ENCODE results near the gene FOXO1. TPM values are rescaled to one million over a fixed set of nuclear protein-coding genes. Genes with fewer than 3 reads are reported as not detected.

Gene FOXO1
- total and polyA plus RNA-seq, 3 experiments from 2014 or later = 32.6 to 56.2 (median 32.9) TPM

DNA sequence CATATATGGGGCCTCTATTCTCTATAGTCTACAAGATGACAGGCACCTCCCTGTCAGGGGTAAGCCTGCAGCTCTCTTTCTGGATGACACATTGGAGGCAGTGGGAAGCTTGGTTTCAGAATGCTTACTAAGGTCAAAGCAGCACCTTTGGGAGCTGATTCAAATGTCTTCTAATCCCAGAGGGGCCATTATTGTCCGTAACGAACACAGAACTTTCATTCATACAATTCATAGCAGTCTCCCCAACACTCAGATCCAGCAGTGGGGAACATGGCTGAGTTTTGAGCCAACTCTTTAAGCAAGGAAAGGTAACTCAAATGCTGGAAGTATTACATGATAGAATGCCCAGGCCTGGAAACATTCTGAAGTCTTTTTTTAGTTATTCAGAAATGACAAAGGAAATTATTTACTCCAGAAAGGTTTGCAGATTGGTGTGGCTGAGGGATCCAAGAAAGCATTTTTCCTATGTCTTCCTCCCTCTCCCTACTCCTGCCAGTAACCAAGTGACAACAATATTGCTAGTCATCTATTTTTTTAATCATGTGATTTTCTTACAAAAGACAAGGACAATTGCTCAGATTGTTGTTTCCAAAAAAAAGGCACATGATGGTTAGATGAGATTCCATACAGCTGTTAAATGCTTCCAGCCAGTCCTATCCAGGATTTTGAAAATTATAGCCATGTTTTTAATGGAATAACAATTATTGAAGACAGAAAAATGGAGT is 118.7 kb downstream of the FOXO1 start:
- ChIA-PET POLR2A (interaction anchor here (0.6 kb wide), 2 partner anchors 12 to 112 kb away, joined by 3 to 7 read pairs; no protein-coding TSS in a partner anchor), CTCF (no interaction called here)
- Histone ChIP-seq H3K27ac (ENCODE audit: low read depth, low read length) (no peak overlapping the region), H3K36me3 (ENCODE audit: insufficient read depth, low read length) (no peaks in the 10 kb centered on the region), H3K9me3 (ENCODE audit: low read length) (no peaks in the 10 kb centered on the region), H3K4me3 (ENCODE audit: low read length) (no peak overlapping the region), H3K4me1 (ENCODE audit: insufficient read depth, low read length) (no peaks in the 10 kb centered on the region), H3K27me3 (ENCODE audit: insufficient read depth, low read length, poor library complexity, severe bottlenecking) (no peaks in the 10 kb centered on the region)
- H3K36me3 Mint-ChIP-seq = no peaks in the 10 kb centered on the region
- peaks cover 7 to 26% (median 20%) of the 10 kb centered on the region in 3 donors for H3K4me1 Mint-ChIP-seq
- H3K27me3 Mint-ChIP-seq = no peaks in the 10 kb centered on the region
- DNase-seq = no peak
- H3K9me3 Mint-ChIP-seq = no peaks in the 10 kb centered on the region
- H3K4me3 Mint-ChIP-seq = no peak overlapping the region
- H3K27ac Mint-ChIP-seq = peak overlapping the region in 5 of 8 donors; percentile 10 to 69 (median 64)

DNA sequence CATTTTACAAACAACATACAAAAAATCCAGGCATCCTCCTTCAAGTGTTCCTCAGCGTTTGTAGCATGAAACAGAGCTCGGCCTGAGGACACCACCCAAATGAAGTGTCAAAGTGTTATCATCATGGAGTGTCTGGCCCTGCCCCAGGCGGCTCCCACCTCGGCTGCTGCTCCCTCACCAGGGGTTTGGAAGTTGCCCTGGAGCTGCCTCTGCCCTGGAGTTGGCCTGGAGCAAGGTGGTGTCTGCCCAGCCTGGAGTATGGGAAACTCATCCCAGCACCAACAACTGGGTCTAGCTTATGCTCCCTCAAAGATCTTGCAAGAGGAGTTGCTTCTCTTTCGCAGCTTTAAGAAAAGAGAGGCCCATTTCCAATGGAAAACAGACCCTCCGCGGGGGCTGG is 120.4 kb downstream of the FOXO1 start:
- H3K9me3 Mint-ChIP-seq = no peaks in the 10 kb centered on the region
- H3K4me3 Mint-ChIP-seq = no peak overlapping the region
- H3K9me3 ChIP-seq (ENCODE audit: low read length) = no peaks in the 10 kb centered on the region

DNA sequence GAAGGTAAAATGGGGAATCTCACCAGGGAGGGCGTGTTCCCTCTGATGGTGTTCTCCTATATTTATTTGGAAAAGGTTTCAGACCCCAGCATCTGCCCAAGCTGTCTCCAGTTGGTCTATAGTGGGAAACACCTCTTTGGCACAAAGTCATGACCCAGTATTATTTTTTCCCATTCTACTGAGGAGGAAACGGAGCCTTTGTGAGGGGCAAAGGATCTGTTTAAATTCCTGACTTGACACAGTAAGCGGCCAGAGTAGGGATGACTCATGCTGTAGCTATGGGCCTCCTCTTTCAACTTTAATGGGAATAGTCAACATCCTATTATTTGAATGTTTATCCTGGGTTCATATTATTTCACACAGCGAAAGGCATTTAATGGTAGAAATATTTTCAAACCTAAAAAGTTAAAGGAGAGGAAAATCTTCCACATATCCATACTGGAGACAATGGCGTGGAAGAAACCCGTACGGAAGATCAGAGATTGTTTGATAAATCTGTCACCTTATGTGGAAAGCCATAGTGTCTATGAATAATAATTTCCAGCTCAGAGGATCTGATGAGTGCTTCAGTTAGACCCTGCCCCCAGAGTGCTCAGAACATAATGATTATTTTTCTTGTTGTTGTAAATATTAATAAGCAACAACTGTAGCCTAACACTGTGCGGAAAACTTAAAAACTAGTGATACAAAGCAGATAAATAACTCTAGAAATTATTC is 126.0 kb downstream of the FOXO1 start:
- H3K4me3 ChIP-seq (ENCODE audit: low read length) = no peak overlapping the region
- no peak overlapping the region for H3K27ac ChIP-seq (ENCODE audit: low read depth, low read length)
- H3K27me3 ChIP-seq (ENCODE audit: insufficient read depth, low read length, poor library complexity, severe bottlenecking) = no peaks in the 10 kb centered on the region
- Mint-ChIP-seq H3K27me3 (no peaks in the 10 kb centered on the region), H3K36me3 (no peaks in the 10 kb centered on the region), H3K4me1 (peaks cover 6 to 9% (median 7%) of the 10 kb centered on the region in 3 donors), H3K4me3 (no peak overlapping the region), H3K27ac (no peak overlapping the region), H3K9me3 (no peaks in the 10 kb centered on the region)
- CTCF ChIA-PET = no interaction called here
- no peaks in the 10 kb centered on the region for H3K36me3 ChIP-seq (ENCODE audit: insufficient read depth, low read length)
- no peaks in the 10 kb centered on the region for H3K9me3 ChIP-seq (ENCODE audit: low read length)
- DNase-seq = no peak
- POLR2A ChIA-PET = no interaction called here
- no peaks in the 10 kb centered on the region for H3K4me1 ChIP-seq (ENCODE audit: insufficient read depth, low read length)

More for the DNA sequence above, 120.4 kb downstream of the FOXO1 start:
- Histone ChIP-seq H3K36me3 (ENCODE audit: insufficient read depth, low read length) (no peaks in the 10 kb centered on the region), H3K27ac (ENCODE audit: low read depth, low read length) (no peak overlapping the region), H3K4me3 (ENCODE audit: low read length) (no peak overlapping the region), H3K4me1 (ENCODE audit: insufficient read depth, low read length) (no peaks in the 10 kb centered on the region), H3K27me3 (ENCODE audit: insufficient read depth, low read length, poor library complexity, severe bottlenecking) (no peaks in the 10 kb centered on the region)
- ChIA-PET CTCF (no interaction called here), POLR2A (no interaction called here)
- no peaks in the 10 kb centered on the region for H3K36me3 Mint-ChIP-seq
- peak overlapping the region in 1 of 8 donors; percentile 80 for H3K27ac Mint-ChIP-seq
- DNase-seq = no peak
- H3K4me1 Mint-ChIP-seq = peaks cover 3 to 14% (median 4%) of the 10 kb centered on the region in 3 donors
- no peaks in the 10 kb centered on the region for H3K27me3 Mint-ChIP-seq

DNA sequence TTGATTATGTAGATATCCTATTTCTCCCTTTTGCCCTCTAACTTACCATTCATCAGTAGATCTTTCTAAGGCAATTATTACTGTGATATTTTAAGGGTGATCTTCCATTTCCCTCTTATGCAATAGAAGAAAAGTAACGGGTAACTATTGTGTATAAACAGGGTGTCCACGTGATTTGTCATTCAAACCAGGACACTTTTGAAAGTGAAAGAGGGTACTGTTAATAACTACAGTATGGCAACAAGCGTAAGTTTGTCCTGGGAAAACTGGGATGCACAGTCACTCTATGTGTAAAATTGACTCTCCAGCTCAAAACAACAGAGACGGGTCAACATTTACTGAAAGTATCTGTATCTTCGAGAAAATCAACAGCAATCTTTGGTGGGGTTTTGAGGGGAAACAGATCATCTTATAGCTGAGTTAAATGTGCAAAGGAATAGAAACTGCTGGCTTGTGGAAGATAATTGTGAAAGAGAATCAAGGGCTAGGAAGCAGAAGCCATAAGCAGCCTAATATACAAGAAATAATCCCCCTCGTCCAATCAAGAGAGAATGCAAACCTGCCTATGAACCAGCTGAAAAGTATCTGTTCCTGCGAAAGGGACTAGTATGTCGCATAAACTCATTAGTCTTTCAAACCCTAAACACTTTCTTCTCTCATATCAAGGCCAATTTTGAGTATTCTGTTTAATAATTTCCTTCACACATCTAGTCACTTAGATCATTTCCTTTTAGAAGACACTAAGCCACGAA is 126.7 kb downstream of the FOXO1 start:
- DNase-seq = no peak
- Histone ChIP-seq H3K27me3 (ENCODE audit: insufficient read depth, low read length, poor library complexity, severe bottlenecking) (no peaks in the 10 kb centered on the region), H3K9me3 (ENCODE audit: low read length) (no peaks in the 10 kb centered on the region), H3K4me1 (ENCODE audit: insufficient read depth, low read length) (no peaks in the 10 kb centered on the region), H3K36me3 (ENCODE audit: insufficient read depth, low read length) (no peaks in the 10 kb centered on the region), H3K4me3 (ENCODE audit: low read length) (no peak overlapping the region), H3K27ac (ENCODE audit: low read depth, low read length) (no peak overlapping the region)
- no peaks in the 10 kb centered on the region for H3K36me3 Mint-ChIP-seq
- H3K27ac Mint-ChIP-seq = no peak overlapping the region
- H3K4me1 Mint-ChIP-seq = peaks cover 6 to 9% (median 7%) of the 10 kb centered on the region in 3 donors
- H3K4me3 Mint-ChIP-seq = no peak overlapping the region
- no peaks in the 10 kb centered on the region for H3K27me3 Mint-ChIP-seq
- ChIA-PET POLR2A (no interaction called here), CTCF (no interaction called here)
- H3K9me3 Mint-ChIP-seq = no peaks in the 10 kb centered on the region

DNA sequence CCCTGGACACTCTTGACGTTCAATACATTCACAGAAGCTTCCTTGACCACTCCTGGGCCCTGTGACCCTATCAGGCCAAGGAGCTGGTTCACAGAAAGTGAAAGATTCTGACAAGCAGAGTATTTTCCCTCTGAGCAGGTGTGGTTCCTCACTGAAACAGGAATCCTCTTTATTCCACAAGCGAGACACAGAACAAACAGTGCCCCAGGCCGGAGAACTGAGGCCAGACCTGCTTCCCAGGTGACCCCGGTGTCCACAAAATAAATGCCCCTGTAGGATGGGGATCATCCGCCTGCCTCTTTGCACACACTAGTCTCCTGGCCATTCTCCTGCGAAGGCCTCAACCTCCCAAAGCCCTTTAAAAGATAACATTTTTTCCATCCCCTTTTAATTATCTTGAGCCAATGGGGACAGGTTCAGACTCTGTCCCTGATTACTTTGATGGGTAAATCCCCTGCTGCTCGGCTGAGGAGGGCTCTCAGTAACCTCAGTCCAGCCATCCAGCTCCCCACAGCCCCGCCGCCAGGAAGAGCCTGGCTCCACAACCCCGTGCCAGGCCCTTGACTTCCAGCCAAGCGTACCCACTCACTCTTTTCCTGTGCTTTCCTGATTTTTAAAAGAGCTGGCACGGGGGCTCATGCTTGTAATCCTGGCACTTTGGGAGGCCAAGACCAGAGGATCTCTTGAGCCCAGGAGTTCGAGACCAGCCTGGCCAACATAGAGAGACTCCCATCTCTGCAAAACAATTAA is 129.1 kb downstream of the FOXO1 start:
- Histone ChIP-seq H3K4me3 (ENCODE audit: low read length) (no peak overlapping the region), H3K4me1 (ENCODE audit: insufficient read depth, low read length) (no peaks in the 10 kb centered on the region), H3K36me3 (ENCODE audit: insufficient read depth, low read length) (no peaks in the 10 kb centered on the region), H3K27ac (ENCODE audit: low read depth, low read length) (no peak overlapping the region), H3K27me3 (ENCODE audit: insufficient read depth, low read length, poor library complexity, severe bottlenecking) (no peaks in the 10 kb centered on the region), H3K9me3 (ENCODE audit: low read length) (no peaks in the 10 kb centered on the region)
- DNase-seq = no peak
- CTCF ChIA-PET = interaction anchor here (1.1 to 1.6 kb wide), 3 partner anchors 10 to 25 kb away, joined by 3 read pairs; no protein-coding TSS in a partner anchor
- Mint-ChIP-seq H3K27me3 (no peaks in the 10 kb centered on the region), H3K9me3 (no peaks in the 10 kb centered on the region), H3K36me3 (peaks cover 0 to 2% (median 0%) of the 10 kb centered on the region in 3 donors), H3K4me3 (no peak overlapping the region), H3K4me1 (peaks cover 6 to 11% (median 10%) of the 10 kb centered on the region in 3 donors), H3K27ac (peak overlapping the region in 2 of 8 donors; percentile 17 to 32)
- POLR2A ChIA-PET = interaction anchor here (0.5 to 0.8 kb wide), 2 partner anchors 51 to 295 kb away, joined by 5 to 6 read pairs; no protein-coding TSS in a partner anchor

DNA sequence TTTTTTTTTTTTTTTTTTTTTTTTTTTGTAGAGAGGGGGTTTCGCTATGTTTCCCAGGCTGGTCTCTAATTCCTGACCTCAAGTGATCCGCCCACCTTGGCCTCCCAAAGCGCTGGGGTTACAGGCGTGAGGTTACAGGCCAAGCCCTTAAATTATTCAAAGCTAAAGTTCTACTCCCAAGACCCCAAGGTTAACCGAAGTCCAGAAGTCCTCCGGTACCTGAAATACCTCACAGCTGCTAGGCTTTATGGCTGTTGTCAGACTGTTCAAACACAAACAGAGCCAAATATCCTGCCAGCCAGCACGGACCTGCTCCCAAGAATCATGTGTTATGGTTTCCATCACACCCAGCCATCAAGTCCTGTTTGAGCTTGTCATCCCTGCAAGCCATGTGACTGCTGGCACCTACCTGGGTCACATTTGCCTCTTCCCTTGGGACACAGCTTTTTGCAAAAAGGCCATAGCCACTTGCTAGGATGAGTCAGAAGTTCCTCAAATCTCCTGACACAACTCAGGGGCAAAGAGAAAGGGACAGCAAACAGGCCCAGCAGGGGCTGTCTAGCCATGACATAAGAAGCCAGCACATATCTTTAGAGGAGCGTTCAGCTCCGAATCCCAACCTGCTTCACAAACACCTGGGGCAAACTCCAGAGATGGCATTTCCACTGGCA is 129.9 kb downstream of the FOXO1 start:
- Histone ChIP-seq H3K27ac (ENCODE audit: low read depth, low read length) (no peak overlapping the region), H3K9me3 (ENCODE audit: low read length) (no peaks in the 10 kb centered on the region), H3K27me3 (ENCODE audit: insufficient read depth, low read length, poor library complexity, severe bottlenecking) (no peaks in the 10 kb centered on the region), H3K4me1 (ENCODE audit: insufficient read depth, low read length) (no peaks in the 10 kb centered on the region), H3K4me3 (ENCODE audit: low read length) (no peak overlapping the region), H3K36me3 (ENCODE audit: insufficient read depth, low read length) (no peaks in the 10 kb centered on the region)
- ChIA-PET CTCF (interaction anchor here (1.4 to 1.6 kb wide), 2 partner anchors 10 to 19 kb away, joined by 3 read pairs; no protein-coding TSS in a partner anchor), POLR2A (interaction anchor here (0.5 to 0.6 kb wide), 3 partner anchors 11 to 98 kb away, joined by 5 to 7 read pairs (median 5); no protein-coding TSS in a partner anchor)
- Mint-ChIP-seq H3K4me3 (peak overlapping the region in 1 of 7 donors; percentile 59), H3K27me3 (no peaks in the 10 kb centered on the region), H3K27ac (peak overlapping the region in 1 of 8 donors; percentile 17), H3K36me3 (peaks cover 0 to 3% (median 0%) of the 10 kb centered on the region in 3 donors), H3K9me3 (no peaks in the 10 kb centered on the region), H3K4me1 (peaks cover 10 to 18% (median 18%) of the 10 kb centered on the region in 3 donors)
- no peak for DNase-seq

DNA sequence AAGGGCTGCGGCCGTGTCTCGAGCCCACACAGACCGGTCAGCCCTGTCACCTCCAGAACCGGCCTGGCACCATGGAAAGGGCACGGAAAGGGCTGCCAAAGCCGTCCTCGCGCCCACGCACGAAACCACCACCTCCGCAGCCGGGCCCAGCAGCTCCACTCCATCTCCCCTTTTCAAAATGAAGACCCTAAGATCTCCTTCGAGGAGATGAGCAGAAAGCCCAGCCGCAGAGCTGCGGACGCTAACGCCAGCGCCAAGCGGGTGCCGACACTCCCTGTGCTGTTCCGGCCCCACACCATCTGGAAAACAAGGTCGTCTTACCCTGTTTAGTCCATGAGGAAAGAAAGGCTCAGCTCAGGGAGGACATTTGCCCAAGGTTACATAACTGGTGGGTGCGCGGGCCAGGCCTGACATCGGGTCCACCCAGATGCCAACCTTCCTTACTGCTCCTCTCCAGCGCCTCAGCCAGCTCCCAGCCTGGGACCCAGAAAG is 131.1 kb downstream of the FOXO1 start:
- Mint-ChIP-seq H3K27me3 (no peaks in the 10 kb centered on the region), H3K27ac (peak overlapping the region in 1 of 8 donors; percentile 66), H3K36me3 (peaks cover 0 to 3% (median 0%) of the 10 kb centered on the region in 3 donors), H3K4me1 (peaks cover 16 to 30% (median 30%) of the 10 kb centered on the region in 3 donors), H3K4me3 (no peak overlapping the region), H3K9me3 (no peaks in the 10 kb centered on the region)
- ChIA-PET POLR2A (no interaction called here), CTCF (interaction anchor here (1.3 kb wide), 1 partner anchor 52 kb away, joined by 3 read pairs; no protein-coding TSS in a partner anchor)
- Histone ChIP-seq H3K4me1 (ENCODE audit: insufficient read depth, low read length) (peaks cover 4% of the 10 kb centered on the region), H3K27me3 (ENCODE audit: insufficient read depth, low read length, poor library complexity, severe bottlenecking) (no peaks in the 10 kb centered on the region), H3K36me3 (ENCODE audit: insufficient read depth, low read length) (no peaks in the 10 kb centered on the region), H3K27ac (ENCODE audit: low read depth, low read length) (no peak overlapping the region), H3K9me3 (ENCODE audit: low read length) (no peaks in the 10 kb centered on the region), H3K4me3 (ENCODE audit: low read length) (no peak overlapping the region)
- DNase-seq = no peak

Measured in CD8-positive, alpha-beta memory T cell (primary cell).